GM18508 (cell line): ENCODE results near the gene GXYLT1.
A peak's percentile ranks its signal among the peaks of the same experiment; 100 is the strongest.
"Not testable (repeated sequence)": the region's sequence is repeated elsewhere in the genome, so short reads cannot be mapped to it uniquely, and the experiment has no call there.

Source experiments
- ATAC-seq: cut with Tn5 transposase; IDR thresholded peaks from one replicate; pipeline ENCODE4 v1.9.1; 2021; ENCODE audit warnings: moderate number of reproducible peaks; ENCODE audit not compliant: insufficient read depth, unreplicated experiment

Gene GXYLT1, protein sequence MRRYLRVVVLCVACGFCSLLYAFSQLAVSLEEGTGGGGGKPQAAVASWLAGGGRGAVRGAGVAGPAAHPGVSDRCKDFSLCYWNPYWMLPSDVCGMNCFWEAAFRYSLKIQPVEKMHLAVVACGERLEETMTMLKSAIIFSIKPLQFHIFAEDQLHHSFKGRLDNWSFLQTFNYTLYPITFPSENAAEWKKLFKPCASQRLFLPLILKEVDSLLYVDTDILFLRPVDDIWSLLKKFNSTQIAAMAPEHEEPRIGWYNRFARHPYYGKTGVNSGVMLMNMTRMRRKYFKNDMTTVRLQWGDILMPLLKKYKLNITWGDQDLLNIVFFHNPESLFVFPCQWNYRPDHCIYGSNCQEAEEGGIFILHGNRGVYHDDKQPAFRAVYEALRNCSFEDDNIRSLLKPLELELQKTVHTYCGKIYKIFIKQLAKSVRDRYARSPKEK

DNA sequence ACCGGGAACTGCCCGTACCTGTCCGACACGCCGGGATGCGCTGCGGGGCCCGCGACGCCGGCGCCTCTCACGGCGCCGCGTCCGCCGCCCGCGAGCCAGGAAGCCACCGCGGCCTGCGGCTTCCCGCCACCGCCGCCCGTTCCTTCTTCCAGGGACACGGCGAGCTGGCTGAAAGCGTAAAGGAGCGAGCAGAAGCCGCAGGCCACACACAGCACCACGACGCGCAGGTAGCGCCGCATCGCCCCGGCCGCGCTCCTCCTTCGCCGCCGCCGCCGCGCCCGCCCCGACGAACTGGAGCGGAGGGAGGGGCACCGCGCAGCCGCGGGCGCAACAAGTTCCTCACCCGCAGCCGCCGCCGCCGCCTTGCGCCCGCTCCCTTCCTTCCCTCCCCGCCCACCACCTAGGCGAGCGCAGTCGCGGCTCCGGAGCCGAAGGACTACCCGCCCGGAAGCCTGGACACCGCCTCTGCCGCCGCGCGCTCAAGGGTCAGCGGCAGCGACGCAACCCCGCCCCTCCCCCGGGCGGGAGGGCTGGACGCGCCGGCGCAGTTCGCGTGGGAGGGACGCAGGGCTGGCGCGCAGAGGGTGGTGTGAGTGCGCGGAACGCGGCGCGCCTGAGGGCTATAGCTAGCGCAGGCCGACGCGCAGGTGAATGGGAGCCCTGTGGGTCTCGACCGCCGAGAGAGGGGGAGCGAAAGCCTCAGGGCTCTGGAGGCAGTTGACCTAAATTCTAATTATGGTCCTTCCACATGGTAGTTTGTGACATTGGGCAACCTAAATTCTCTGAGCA is at the start of gene GXYLT1:
Gene GXYLT1 (minus strand): TSS at position 467 of the 789 bp plus-strand sequence. CDS start 228 bp downstream, at position 239.
- ATAC-seq: peak; percentile 82

DNA sequence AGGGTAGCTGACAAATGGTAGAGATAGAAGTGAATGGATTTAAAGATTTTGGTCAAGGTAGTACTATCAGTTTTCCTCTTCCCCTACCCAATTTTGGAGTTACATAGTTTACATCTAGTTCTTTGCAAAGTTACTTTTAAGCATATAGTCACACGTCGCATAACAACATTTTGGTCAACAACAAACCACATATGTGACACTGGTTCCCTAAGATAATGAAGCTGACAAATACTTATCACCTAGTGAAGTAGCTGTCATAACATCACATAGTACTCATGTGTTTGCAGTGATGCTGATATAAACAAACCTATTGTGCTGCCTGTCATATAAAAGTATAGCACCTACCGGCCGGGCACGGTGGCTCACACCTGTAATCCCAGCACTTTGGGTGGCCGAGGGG is 48.0 kb upstream of the GXYLT1 start:
- no peak for ATAC-seq

DNA sequence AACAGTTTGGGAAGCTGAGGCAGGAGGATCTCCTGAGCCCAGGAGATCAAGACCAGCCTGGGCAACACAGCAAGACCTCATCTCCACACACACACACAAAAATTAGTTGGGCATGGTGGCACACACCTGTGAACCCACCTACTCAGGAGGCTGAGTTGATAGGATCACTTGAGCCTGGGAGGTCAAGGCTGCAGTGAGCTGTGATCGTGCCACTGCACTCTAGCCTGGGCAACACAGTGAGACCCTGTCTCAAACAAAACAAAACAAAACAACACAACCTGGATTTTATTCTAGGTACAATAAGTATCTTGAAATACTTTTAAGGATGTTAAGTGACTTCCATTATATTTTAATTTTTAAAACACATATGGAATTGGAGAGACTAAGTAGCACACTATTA is 47.6 kb upstream of the GXYLT1 start:
- no peak for ATAC-seq

DNA sequence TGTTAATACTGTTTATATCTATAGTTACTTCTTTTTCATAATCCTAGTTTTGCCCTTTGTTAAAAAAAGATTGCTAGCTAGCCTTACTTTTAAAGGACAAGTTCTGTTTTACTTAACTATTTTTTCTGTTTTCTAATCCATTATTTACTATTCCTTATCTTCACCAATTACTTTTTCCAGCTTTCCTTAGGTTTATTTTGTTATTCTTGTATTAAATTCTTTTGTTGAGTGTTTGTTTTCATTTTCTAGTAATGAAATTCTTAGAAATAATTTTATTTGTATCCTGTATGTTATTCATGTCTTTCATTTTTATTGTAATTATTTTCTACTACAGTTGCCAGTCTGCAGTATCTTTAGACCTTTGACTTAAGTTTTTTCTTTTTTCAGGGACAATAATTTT is 45.7 kb upstream of the GXYLT1 start:
- no peak for ATAC-seq

DNA sequence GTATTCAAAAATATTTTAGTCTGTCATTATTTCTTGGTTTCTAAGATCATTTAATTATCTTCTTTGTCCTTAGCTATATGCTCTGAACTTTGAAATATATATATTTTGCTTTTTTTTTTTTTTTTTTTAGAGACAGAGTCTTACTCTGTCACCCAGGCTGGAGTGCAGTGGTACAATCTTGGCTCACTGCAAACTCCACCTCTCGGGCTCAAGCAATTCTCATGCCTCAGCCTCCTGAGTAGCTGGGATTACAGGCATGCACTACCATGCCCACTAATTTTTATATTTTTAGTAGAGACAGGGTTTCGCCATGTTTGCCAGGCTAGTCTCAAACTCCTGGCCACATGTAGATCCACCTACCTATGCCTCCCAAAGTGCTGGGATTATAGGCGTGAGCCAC is 43.6 kb upstream of the GXYLT1 start:
- ATAC-seq: not testable (repeated sequence)

DNA sequence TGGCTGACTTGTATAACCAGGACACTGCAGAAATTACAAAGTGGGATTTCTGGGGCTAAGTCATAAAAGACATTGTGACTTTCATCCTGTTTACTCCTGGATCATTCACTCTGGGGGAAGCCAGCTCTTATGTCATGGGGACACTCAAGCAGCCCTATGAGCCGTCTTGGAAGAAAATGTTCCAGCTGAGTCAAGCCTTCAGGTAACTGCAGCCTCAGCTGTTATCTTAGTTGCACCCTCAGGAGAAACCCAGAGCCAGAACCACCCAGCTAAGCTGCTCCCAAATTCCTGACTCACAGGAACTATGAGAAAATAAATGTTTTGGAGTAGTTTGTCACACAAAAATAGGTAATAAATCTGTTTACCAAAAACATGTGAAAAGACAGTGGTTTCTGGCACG is 43.1 kb upstream of the GXYLT1 start:
- no peak for ATAC-seq

DNA sequence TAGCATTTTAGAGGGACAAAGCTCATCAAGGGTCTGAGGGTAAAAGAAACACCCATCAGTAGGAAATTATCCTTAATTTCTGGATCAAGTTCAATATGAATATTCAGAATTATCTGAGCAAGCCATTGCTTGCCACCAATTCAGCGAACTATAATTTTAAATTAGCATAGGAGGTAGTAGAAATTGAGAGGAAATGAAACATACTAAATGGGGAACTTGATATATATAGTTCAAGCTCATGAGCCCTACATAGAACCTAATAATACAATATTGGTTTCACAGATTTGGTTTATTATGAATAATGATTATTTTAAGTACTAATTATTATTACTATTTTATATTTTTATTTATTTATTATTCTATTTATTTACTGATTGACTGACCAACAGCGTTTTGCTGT is 42.1 kb upstream of the GXYLT1 start:
- ATAC-seq: no peak

DNA sequence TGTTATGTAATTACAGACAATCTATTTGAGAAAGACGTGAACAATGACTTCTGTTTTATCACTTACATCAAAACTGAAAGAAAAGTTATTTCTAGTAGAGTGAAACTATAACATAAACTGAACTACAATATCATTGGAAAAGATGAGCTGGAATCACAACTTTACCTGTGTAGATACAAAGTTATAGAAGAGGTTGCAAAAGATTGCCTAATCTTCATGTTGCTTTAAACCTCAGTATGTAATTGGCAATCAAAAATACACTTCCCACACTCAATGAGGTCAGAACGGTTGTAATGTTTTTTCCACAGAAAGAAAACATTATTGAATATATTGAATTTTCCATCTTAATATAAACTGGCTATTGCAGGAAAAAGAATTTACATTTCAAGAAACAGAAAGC is 37.7 kb upstream of the GXYLT1 start:
- no peak for ATAC-seq

DNA sequence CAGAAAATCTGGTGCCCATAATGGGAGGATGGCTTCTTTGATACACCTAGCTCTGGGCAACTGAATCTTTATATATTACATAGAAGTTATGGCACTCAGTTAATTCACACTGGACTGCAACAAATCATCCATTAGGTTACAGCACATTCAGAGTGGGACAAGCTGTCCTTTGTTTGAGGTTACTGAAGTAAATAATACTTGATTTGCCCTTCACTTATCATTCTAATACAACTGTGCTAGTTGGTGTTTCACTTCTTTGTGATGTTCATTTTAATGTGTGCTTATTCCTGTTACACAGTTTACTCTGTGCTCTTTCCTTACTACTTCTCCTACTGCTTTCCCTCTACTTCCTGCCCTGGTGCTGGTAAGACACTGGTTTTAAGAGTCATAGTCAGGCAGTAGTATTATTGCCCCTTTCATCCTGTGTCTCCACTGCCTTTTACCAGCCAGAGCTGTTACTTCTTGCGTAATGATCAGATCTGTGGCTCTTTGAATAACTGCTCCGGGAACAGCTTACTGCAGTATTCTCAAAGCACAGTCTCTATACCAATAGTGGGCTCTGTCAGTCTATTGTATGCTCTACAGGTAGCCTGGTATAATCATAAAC is 36.4 kb upstream of the GXYLT1 start:
- no peak for ATAC-seq

DNA sequence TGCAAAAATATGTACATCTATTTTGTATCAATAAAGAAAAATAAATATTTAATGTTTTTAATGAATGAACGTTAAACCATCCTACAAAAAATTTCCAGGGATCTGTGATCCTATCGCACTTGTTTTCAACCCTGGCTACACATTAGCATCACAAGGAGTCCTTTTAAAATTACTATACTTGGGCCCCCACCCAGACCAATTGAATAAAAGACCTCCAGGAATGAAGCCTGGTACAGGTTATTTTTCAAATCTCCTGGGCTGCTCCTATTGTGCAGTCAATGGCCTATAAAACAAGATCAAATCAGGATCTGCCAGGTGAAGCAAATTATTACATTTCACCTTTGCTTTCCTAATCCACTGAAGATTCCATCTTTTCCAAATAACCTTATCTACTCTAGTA is 33.4 kb upstream of the GXYLT1 start:
- no peak for ATAC-seq

DNA sequence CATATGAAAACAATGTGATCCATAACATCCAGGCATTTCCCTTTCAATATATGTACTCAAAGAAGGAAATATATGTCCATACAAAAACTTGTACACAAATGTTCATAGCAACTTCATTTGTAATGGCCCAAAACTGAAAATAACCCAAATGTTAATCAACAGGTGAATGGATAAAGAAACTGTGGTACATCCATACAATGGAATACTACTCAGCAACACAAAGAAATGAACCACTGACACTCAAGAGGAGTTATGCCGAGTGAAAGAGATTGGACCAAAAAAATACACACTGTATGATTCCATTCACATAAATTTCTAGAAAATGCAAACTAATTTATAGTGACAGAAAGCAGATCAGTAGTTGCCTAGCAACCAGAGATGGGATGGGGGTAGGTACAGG is 30.3 kb upstream of the GXYLT1 start:
- ATAC-seq: no peak

DNA sequence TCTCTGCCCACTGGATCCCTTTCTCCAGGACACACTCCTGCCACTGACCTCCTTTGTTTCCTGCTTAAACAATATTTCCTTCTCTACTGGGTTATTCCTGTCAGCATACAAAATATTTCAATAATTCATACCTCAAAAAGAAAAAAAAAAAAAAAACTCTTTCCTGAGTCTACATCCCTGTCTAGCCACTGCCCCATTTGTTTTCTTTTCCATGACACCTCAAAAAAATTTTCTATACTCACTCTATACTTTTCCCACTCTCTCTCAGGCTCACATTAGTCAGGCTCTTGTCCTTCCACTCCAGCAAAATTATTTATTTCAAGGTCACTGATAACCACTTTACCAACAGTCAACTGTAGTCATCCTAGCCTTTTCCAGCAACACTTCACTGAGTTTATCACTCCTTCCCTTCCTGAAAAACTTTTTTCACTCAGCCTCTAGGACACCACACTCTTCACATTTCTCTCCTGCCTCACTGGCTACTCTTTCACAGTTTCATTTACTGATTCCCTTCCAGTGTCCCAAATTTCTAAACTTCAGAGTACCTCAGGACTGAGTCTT is 29.4 kb upstream of the GXYLT1 start:
- ATAC-seq: no peak

DNA sequence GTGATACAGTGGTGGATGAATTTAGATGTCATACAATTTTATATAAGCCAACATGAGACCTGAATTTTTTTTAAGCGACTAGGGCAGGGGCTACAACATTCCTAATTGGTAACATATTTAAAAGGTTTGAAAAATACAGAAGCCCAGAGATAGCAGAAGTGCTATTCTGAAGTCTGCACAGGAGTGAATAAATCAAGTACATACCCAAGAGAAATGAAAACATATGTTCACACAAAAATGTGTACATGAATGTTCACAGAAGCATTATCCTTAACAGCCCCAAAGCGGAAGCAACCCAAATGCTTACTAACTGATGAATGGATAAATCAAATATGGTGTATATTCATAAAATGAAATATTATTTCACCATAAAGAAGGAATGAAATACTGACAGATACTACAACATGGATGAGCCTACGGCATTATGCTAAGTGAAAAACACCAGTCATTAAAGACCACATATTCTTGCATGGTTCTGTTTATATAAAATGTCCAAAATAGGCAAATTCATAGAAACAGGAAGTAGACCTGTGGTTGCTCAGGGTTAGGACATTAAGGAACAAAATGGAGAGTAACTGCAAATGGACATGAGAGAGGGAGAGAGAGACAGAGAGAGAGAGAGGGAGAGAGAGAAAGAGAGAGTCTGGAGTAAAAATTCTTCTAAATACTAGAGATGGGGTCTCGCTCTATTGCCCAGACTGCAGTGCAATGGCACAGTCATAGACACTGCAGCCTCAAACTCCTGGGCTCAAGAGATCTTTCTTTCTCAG is 28.0 kb upstream of the GXYLT1 start:
- no peak for ATAC-seq

DNA sequence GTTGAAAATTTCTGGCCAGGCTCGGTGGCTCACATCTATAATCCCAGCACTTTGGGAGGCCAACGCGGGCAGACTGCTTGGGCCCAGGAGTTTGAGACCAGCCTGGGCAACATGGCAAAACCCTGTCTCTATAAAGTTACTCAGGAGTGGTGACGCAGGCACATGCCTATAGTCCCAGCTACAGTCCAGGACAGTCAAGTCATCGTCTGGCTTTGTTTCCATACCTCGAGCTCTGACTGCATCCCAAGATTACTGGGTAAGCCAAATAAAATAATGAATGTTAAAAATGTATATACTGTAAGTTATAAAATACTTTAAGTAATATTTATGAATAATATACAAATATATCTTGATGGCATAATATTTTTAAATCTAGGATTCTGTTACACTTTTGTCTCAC is 23.0 kb upstream of the GXYLT1 start:
- no peak for ATAC-seq

DNA sequence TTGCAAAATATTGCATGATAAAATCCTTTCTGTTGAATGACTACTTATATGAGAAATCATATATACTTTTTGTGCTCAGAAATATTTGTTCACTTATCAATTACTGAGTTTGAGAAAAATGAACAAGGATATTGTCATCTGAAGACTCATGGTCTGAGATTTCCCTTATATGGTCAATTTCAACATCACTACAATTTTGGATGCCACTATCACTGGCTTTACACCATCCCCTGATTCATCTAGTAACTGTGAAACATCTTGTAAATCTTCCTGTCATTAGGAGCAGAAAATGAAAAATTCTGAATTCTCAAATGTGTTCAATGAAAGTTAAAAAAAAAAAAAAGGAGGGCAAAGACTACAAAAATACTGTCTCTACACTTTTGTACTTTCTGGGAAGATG is 21.8 kb upstream of the GXYLT1 start:
- no peak for ATAC-seq

DNA sequence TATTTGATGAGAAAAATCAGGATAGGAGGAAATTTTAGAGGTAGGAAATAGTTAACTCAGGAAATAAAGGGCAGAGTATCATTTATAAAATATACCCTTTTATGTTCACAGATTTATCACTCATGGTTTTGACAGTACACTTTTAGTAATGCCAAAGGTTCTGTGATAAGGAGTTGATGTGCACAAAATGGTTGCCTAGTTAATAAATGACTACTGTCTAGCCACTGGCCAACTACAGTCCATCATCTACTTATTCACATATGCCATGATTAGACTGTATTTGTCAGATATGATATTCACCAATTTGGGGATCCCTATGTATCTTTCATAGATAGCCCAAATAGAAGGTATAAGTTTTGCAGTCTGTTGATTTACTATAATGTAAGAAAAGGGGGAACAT is 19.2 kb upstream of the GXYLT1 start:
- no peak for ATAC-seq

DNA sequence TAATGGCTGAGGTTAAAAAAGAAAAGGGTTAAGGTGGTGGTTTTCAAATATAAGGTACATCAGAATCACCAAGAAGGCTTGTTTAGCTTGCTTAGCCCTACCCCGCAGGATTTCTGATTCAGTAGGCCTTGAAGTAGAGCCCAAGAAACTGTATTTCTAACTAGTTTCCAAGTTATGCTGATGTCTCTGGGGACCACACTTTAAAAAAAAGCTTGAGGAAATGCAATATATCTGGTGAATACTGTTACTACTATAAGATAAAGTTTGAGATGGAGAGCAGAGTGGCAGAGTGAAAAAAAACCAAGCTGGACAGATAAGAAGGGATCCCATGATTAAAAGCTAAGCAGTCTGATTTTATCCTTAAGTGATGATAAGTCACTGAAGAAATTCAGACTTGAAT is 18.3 kb upstream of the GXYLT1 start:
- ATAC-seq: no peak

DNA sequence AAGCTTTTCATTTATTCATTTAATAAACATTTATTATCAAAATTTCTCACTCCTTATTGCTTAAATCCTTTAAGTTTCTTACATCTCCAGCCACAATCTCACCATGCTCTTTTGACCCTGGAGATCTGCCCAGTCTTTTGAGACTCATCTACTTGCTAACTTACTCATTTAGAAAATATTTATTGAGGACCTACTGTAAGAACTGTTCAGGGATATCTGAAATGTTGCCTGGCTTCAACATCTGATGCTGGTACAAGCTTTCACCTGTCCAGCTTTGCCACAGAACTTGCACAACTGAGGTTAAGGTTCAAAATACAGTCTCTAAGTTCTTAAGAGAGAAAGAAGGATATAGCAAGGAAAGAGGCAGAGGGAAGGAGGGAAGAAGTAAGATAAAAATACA is 17.5 kb upstream of the GXYLT1 start:
- no peak for ATAC-seq

DNA sequence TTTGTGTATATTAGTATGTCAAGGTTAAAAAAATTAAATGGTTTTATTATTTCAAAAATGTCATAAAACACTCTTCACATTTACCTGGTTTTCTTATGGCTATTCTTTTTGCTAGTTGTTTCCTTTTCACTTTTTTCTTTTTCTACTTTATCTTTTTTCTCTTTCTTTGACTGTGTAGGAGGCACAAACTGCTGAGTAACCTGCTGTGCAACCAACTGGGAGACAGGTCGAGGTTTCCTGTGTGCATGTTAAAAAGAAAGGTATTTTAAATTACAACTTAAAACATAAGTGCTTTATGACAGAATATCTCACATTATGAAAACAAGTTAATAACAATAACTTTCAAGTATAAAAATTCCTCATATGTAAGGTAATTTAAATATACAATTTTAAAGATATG is 16.9 kb upstream of the GXYLT1 start:
- ATAC-seq: no peak

DNA sequence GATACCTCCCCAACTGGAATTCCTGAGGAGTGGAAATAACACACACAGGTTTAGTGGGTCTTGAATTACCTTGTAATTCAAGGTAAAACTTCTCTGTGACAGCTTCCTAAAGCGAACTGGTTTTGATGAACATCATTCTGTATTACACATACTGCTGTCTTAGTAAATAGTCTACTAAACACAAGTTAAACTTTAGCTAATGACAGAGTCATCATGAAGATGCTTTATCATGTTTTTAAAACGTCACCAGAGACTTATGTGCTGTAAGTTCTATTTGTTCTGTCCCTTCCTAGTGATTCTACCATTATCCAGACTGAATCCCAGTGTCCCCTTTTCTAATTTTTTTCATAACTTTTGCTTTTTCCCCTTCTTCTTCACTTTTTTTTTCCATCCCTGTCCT is 11.6 kb upstream of the GXYLT1 start:
- ATAC-seq: no peak
